Left renal pelvis (tissue), 4 donors: Measurements from ENCODE around the gene ASB1. TPM values are rescaled to one million over a fixed set of nuclear protein-coding genes. Genes with fewer than 3 reads are reported as not detected.

Experiments used
- DNase-seq, 4 donors: peaks; one replicate each; pipeline ENCODE4 v3.0.0-alpha.2; 2013; ENCODE audit warnings: low read depth in 4 of 4, low spot score in 3 of 4
- polyA plus RNA-seq, 4 donors: library from polyadenylated mRNA; unstranded; fragments of 120-200 nt; gene quantifications; one replicate each; pipeline ENCODE4 v1.2.1, GENCODE V29; 2013; ENCODE audit not compliant: insufficient read length in 4 of 4

The ASB1 gene
- polyA plus RNA-seq, 4 donors, result 28.5 to 34.2 (median 29.9) TPM

- DNase-seq, result no peak
Measured at GRCh38 chr2:238464389-238464788, 37.7 kb downstream of the ASB1 start.

DNA sequence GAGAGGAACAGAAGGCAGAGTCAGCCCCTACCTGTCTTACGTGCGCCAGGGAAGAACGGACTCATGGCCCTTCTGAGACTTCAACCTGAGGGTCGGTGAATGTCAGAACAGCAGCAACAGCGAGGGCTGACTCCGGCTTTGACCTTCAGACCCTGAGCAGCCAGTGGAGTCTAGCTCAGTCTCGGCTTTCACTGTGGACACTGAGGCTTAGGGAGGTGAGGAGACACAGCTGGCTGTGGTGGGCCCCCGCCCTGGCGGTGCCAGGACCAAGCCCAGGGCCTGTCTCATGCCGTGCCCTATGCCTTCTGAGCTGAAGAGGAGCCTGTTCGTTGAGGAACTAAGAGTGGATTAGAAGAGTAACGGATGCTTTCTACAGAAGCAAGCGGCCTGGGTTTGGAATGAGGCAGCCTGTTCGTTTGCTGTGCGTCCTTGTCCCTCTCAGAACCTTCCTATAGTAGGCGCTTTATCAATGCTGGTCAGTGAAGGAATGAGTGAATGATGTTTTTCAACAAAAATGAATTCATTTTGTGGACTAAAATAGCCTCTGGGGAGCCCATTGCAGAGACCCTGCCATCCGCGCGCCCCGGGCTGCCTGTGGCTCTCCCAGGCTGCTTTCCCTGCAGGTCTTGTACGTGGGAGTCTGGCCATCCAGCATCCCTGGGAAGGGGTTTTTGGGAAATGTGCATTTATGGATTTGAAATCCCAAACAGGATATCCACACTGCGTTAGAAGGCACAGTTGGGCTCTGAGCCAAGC, 38.9 kb downstream of the ASB1 start:
- no peak for DNase-seq

DNA sequence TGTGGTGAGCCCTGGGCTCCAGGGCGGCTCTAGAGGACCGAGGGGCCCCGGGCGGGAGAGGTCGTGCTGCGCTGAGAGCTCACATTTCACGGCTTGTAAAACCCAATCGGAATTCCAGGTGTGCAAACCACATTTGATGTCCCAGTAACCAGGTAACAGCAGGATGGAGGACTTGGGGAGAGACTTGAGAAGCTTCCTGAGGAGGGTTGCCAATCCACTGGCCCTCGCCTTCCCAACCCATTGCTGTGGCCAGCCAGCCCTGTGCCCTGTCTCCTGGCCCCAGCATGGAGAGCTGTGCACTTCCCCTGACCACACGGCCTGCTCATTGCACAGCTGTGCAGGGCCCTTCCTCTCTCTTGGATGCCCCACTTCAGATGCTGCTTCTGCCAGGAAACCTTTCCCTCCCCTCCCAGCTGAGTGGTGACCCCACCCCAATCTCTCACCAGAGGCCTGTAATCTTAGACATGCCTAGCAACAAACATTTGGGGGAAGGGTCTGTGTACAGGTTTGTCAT, 39.6 kb downstream of the ASB1 start:
- DNase-seq, result peak in 2 of 4 donors; percentile 29 to 32

- no peak for DNase-seq
Measured at GRCh38 chr2:238467062-238467461, 40.3 kb downstream of the ASB1 start.

DNA sequence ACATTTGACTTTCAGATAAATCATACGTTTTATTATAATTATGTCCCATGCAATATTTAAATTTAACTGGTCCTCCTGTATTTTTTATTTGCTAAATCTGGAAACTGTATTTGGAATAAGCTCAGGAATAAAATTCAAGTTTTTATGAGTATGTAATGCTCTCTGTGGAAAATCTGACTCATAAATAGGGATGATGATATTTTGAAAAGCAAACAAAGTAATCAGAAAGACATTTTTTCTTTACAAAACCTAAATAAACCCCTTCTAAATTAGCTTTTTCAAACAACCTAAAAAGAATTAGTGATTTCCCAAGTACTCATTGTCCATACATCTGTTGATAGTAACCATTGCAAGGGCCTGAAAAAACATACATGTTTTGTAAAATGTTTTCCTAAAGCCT, 41.1 kb downstream of the ASB1 start:
- DNase-seq, result no peak

DNA sequence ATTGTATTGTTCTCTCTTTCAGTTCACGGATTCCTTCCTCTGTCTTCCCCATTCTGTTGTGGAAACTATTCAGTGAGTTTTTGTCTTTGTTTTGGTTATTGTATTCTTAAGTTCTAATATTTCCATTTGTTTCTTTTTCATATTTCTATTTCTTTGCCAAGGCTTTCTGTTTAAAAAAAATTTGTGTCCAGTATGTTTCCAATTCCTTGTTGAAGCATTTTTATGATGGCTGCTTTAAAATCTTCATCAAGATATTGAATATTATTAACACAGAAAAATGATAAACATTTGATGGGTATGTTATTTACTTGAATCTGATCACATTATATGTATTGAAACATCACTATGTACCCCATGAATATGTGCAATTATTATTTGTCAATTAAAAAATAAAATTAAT, 42.4 kb downstream of the ASB1 start:
- no peak for DNase-seq

- no peak for DNase-seq
Measured at GRCh38 chr2:238473014-238473413, 46.3 kb downstream of the ASB1 start.

DNA sequence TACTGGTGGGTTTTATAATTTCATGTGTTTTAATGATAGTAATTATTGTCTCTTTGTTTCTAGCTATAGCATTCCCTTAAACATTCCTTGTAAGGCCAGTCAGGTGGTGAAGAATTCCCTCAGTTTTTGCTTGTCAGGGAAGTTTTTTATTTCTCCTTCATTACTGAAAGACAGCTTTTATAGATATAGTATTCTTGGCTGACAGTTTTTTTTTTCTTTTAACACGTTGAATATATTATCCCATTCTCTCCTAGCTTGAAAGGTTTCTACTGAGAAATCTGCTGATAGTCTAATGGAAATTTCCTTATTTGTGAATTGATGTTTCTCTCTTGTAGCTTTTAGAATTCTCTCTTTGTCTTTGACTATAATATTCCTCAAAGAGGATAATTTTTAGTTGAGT, 46.8 kb downstream of the ASB1 start:
- no peak for DNase-seq

- no peak for DNase-seq
Measured at GRCh38 chr2:238475034-238475433, 48.3 kb downstream of the ASB1 start.

GRCh38 chr2:238475566-238475965, 48.8 kb downstream of the ASB1 start:
- peak in 1 of 4 donors; percentile 27 for DNase-seq

GRCh38 chr2:238476258-238476657, 49.5 kb downstream of the ASB1 start:
- no peak for DNase-seq

- DNase-seq, result no peak
Measured at GRCh38 chr2:238478216-238478615, 51.5 kb downstream of the ASB1 start.

- DNase-seq, result no peak
Measured at GRCh38 chr2:238479847-238480246, 53.1 kb downstream of the ASB1 start.

GRCh38 chr2:238483021-238483420, 56.3 kb downstream of the ASB1 start:
- DNase-seq, result no peak

DNA sequence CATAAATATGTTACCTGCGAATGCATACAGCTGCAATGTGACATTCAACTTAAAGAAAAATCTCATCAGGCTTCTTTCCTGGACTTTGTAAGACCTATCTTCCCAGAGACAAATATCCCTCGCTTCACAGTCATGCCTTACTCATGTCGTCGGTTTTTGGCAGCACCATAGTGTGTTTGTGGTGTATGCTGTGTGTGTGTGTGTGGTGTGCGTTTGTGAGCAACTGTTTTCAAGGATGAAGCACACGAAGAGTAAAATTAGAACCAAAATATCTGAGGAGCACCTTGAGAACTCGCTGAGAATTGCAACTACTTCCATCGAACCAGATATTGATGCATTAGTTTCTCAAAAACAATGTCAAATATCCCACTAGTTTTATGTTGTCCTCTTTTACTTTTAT, 56.9 kb downstream of the ASB1 start:
- DNase-seq, result no peak

- DNase-seq, result no peak
Measured at GRCh38 chr2:238484522-238485452, 58.1 kb downstream of the ASB1 start.

GRCh38 chr2:238486123-238486848, 59.6 kb downstream of the ASB1 start:
- no peak for DNase-seq

DNA sequence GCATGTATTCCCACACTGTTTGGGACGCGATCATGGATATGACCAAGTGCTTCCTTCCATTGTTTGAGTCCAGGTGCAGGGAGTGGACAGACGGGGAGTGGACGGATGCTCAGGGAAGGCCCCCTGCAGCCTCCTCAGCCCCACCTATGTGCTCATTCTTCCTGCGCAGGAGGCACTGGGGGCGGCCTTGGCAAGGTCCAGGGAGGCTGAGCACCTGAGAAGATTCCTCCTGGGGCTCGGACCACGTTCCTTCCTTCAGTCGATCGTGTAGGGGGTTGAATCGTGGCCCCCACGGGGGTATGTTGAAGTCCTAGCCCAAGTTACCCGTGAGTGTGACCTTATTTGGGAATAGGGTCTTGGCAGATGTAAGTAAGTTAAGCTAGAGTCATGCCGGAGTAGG, 60.4 kb downstream of the ASB1 start:
- DNase-seq, result no peak

DNA sequence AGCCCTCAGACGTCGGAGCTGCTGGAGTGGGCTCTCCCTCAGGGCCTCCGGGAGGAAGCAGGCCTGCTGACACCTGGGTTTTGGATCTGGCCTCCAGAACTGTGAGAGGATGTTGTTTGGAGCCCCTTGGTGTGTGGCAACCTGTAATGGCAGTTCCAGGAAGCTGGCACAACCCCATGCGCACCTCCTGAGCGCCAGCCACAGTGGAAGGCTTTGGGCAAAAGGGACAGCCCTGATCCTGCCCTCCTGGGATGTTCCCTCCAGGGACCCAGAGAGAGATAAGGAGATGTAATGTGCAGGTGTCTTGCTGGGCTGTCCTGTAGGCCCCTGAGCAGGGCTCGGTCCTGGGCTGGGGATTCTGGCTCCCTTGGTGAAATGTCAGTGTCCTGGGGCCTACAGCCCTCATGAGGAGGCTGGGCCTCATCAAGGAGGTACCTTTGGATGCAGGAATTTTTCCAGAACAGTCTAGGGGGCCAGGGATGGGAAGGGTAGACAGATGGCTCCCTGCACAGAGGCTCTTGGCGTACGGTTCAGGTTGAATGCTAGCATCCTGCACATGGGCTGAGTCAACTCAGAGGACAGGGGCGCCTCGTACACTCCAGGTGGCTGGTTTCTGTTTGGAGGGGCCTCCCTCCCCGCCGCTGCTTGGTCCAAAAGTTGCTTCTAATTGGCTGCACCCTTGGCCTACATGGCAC, 61.1 kb downstream of the ASB1 start:
- no peak for DNase-seq

DNA sequence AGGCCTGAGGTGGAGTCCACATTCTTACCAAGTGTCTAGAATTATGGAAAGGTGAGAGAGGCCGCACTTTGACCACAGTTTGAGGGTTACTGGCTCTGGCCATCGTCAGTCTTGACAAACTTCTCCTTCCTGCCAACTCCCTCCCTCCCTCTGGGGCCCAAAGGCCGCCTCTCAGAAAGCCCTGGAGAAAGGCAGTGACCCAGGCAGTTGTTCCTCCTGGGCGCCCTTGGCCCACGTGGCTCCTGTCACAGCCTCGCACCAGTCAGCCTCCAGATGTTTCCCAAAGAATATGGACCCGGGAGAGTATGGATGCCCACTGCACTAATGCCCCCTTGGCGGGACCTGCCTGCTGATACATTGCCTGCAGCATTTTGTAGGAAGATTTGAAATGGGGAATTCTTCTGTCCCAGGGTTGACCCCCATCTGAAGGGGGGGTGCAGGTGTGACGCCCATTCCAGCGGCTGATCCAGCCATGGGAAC, 61.7 kb downstream of the ASB1 start:
- DNase-seq, result no peak
